HEK293T (cell line): ENCODE data around the gene MICU2.

Experiments used
- BHLHE40 ChIP-seq: fragments of 450-650 bp; IDR thresholded peaks from 2 replicates; pipeline ENCODE4 v1.6.1; 2016; ENCODE audit warnings: mild to moderate bottlenecking, moderate library complexity, borderline replicate concordance
- ELF4 ChIP-seq: fragments of 450-650 bp; IDR thresholded peaks from 2 replicates; pipeline ENCODE4 v1.6.1; 2017; ENCODE audit warnings: antibody characterized with exemption
- FOXK2 ChIP-seq: fragments of 450-650 bp; IDR thresholded peaks from 2 replicates; pipeline ENCODE4 v1.6.1; 2016; ENCODE audit warnings: mild to moderate bottlenecking
- FOXM1 ChIP-seq: fragments of 450-650 bp; IDR thresholded peaks from 2 replicates; pipeline ENCODE4 v1.6.1; 2017; ENCODE audit warnings: mild to moderate bottlenecking, borderline replicate concordance
- HDGF ChIP-seq: fragments of 450-650 bp; IDR thresholded peaks from 2 replicates; pipeline ENCODE4 v1.6.1; 2017; ENCODE audit warnings: antibody characterized with exemption, borderline replicate concordance
- L3MBTL2 ChIP-seq: fragments of 450-650 bp; conservative IDR thresholded peaks from 2 replicates; pipeline ENCODE4 v1.6.1; 2016; ENCODE audit warnings: mild to moderate bottlenecking
- NFRKB ChIP-seq: fragments of 450-650 bp; IDR thresholded peaks from 2 replicates; pipeline ENCODE4 v1.6.1; 2016; ENCODE audit warnings: mild to moderate bottlenecking, moderate library complexity
- SP1 ChIP-seq: fragments of 450-650 bp; IDR thresholded peaks from 2 replicates; pipeline ENCODE4 v1.6.1; 2017
- TARDBP ChIP-seq: fragments of 450-650 bp; IDR thresholded peaks from 2 replicates; pipeline ENCODE4 v1.6.1; 2016
- ZNF384 ChIP-seq: fragments of 450-650 bp; IDR thresholded peaks from 2 replicates; pipeline ENCODE4 v1.6.1; 2016

- TF ChIP-seq FOXM1 = no peak
- TF ChIP-seq TARDBP = no peak
- no peak for TF ChIP-seq SP1
- TF ChIP-seq NFRKB = no peak
- TF ChIP-seq ELF4 = no peak
- TF ChIP-seq BHLHE40 = no peak
- no peak for TF ChIP-seq FOXK2
- no peak for TF ChIP-seq HDGF
- no peak for TF ChIP-seq ZNF384
- TF ChIP-seq L3MBTL2 = no peak
Measured at GRCh38 chr13:21538280-21538679, 65.7 kb downstream of the MICU2 start.
